ENCODE data around the gene ZDHHC12.

DNA sequence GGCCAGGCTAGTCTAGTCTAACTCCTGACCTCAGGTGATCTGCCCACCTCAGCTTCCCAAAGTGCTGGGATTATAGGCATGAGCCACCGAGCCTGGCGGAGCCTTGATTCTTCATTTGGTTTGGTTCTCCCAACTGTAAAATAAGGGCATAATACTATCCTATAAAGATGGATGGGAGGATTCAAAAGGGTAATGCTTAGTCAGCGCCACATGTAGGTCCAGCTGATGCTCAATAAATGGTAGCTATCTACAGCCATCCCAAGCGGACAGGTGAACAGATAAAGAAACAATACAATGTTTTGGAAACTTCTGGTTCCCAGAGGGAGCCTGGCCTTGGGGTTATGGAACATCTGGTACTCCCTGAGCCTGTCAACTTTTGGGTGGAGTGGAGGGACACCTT lies 48.5 kb downstream of the ZDHHC12 start:
- no peak for TF ChIP-seq FOS (IDR thresholded peaks at IDR 0.05; ENCODE audit: borderline replicate concordance, insufficient read depth, low read length)
- TF ChIP-seq POLR2A (IDR thresholded peaks at IDR 0.05; ENCODE audit: low read depth, low read length): no peak
- TF ChIP-seq JUN (IDR thresholded peaks at IDR 0.05; ENCODE audit: borderline replicate concordance, insufficient read depth, insufficient read length, low read depth): no peak
- TF ChIP-seq, protein P1, sequence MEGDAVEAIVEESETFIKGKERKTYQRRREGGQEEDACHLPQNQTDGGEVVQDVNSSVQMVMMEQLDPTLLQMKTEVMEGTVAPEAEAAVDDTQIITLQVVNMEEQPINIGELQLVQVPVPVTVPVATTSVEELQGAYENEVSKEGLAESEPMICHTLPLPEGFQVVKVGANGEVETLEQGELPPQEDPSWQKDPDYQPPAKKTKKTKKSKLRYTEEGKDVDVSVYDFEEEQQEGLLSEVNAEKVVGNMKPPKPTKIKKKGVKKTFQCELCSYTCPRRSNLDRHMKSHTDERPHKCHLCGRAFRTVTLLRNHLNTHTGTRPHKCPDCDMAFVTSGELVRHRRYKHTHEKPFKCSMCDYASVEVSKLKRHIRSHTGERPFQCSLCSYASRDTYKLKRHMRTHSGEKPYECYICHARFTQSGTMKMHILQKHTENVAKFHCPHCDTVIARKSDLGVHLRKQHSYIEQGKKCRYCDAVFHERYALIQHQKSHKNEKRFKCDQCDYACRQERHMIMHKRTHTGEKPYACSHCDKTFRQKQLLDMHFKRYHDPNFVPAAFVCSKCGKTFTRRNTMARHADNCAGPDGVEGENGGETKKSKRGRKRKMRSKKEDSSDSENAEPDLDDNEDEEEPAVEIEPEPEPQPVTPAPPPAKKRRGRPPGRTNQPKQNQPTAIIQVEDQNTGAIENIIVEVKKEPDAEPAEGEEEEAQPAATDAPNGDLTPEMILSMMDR (IDR thresholded peaks at IDR 0.05; ENCODE audit: extremely low read depth in 1 of 2, insufficient read depth in 1 of 2, low read depth in 1 of 2, low read length in 2 of 2): no peak
- no peak for TF ChIP-seq POLR2AphosphoS5 (IDR thresholded peaks at IDR 0.05; ENCODE audit: insufficient read depth, low read depth, low read length)
- TF ChIP-seq MYC (IDR thresholded peaks at IDR 0.05; ENCODE audit: low read depth, low read length): no peak
